Measurements from ENCODE around the gene FAM193A. TPM values are rescaled to one million over a fixed set of nuclear protein-coding genes. Genes with fewer than 3 reads are reported as not detected.

Gene FAM193A
- total and polyA plus RNA-seq, 2 donors (not counting 1 experiment from before 2014, with no cell fraction given): 16.0 to 62.7 TPM

DNA sequence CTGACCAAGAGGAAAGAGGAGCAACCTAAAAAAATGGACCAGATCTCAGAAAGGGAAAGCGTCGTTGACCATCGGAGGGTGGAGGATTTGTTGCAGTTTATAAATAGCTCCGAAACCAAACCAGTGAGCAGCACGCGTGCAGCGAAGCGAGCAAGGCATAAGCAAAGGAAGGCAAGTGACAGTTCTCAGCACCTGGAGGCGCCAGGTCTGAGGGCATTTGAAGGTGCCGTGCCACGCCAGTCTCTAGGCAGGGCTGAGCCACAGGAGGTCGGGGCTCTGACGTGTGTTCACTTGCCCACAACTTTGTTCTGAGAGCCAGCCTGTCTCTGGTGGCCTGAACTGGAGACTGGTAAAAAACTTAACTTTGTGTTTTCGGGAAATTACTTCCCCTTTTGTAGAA lies 160.0 kb downstream of the FAM193A start:
- H3K27ac ChIP-seq (ENCODE audit: low read length in 2 of 2): peak overlapping the region; percentile 85 to 87
- no peaks in the 10 kb centered on the region for H3K9me3 ChIP-seq (ENCODE audit: control extremely low read depth in 1 of 3, control insufficient read depth in 2 of 3, insufficient read depth in 1 of 3, low read length in 2 of 3)
- DNase-seq: peak; percentile 93
- no peaks in the 10 kb centered on the region for H3K27me3 ChIP-seq (replicated peaks in 1 of 4; ENCODE audit: control extremely low read depth in 1 of 4, control insufficient read depth in 3 of 4, insufficient read depth in 4 of 4, low read length in 3 of 4)
- Mint-ChIP-seq H3K4me1 (peaks cover 55% of the 10 kb centered on the region), H3K4me3 (peak overlapping the region; percentile 78), H3K9me3 (ENCODE audit: insufficient read depth) (no peaks in the 10 kb centered on the region), H3K27ac (peak overlapping the region; percentile 93), H3K27me3 (no peaks in the 10 kb centered on the region)
- peak overlapping the region; percentile 48 for H3K9ac ChIP-seq (ENCODE audit: low read length)
- peak; percentile 96 for ATAC-seq (ENCODE audit: low read depth)
- H3K4me1 ChIP-seq (ENCODE audit: control insufficient read depth in 2 of 2, insufficient read depth in 2 of 2, low read length in 2 of 2): peaks cover 47 to 55% of the 10 kb centered on the region in 2 donors
- H3K4me3 ChIP-seq (ENCODE audit: control extremely low read depth in 1 of 5, extremely low read depth in 1 of 5, insufficient read depth in 1 of 5, low read depth in 2 of 5, low read length in 4 of 5): peak overlapping the region; percentile 17 to 69 (median 35)
- intact Hi-C loops (cut with micrococcal nuclease): loop anchor here (1.0 to 10.0 kb wide), 8 partner anchors 16 to 432 kb away; partner anchors contain the start of genes FAM193A, MXD4 and TNIP2
- 4% methylated on average over 14 of the region's 14 CpGs for WGBS (ENCODE audit: insufficient coverage)
- H2AFZ ChIP-seq (ENCODE audit: insufficient read depth, low read depth, low read length, poor library complexity, severe bottlenecking): no peak overlapping the region
- H3K36me3 ChIP-seq (replicated peaks in 1 of 2; ENCODE audit: control extremely low read depth in 1 of 2, control insufficient read depth in 1 of 2, extremely low read depth in 1 of 2, insufficient read depth in 2 of 2, low read length in 1 of 2): peaks cover 12 to 57% of the 10 kb centered on the region in 2 experiments
- H4K20me1 ChIP-seq (ENCODE audit: control insufficient read depth, insufficient read depth, low read length, poor library complexity, severe bottlenecking): no peaks in the 10 kb centered on the region
- peak overlapping the region; percentile 88 for H3K4me2 ChIP-seq (replicated peaks; ENCODE audit: low read depth, low read length, poor library complexity, severe bottlenecking)
- TF ChIP-seq, protein P1, sequence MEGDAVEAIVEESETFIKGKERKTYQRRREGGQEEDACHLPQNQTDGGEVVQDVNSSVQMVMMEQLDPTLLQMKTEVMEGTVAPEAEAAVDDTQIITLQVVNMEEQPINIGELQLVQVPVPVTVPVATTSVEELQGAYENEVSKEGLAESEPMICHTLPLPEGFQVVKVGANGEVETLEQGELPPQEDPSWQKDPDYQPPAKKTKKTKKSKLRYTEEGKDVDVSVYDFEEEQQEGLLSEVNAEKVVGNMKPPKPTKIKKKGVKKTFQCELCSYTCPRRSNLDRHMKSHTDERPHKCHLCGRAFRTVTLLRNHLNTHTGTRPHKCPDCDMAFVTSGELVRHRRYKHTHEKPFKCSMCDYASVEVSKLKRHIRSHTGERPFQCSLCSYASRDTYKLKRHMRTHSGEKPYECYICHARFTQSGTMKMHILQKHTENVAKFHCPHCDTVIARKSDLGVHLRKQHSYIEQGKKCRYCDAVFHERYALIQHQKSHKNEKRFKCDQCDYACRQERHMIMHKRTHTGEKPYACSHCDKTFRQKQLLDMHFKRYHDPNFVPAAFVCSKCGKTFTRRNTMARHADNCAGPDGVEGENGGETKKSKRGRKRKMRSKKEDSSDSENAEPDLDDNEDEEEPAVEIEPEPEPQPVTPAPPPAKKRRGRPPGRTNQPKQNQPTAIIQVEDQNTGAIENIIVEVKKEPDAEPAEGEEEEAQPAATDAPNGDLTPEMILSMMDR (IDR thresholded peaks at IDR 0.05): no peak
- TF ChIP-seq EZH2 (IDR thresholded peaks at IDR 0.05; ENCODE audit: borderline replicate concordance, insufficient read depth, low read depth, low read length, poor library complexity, severe bottlenecking): no peak
- peaks cover 47% of the 10 kb centered on the region for H3K79me2 ChIP-seq (ENCODE audit: control insufficient read depth, insufficient read depth, low read length)
- ChIA-PET CTCF (interaction anchor here (0.6 to 2.5 kb wide), 12 partner anchors 9 to 476 kb away, joined by 3 to 9 read pairs (median 3); partner anchors contain the start of gene TNIP2), POLR2A (interaction anchor here (0.5 to 1.2 kb wide), 4 partner anchors 9 to 1834 kb away, joined by 3 read pairs; no protein-coding TSS in a partner anchor)

DNA sequence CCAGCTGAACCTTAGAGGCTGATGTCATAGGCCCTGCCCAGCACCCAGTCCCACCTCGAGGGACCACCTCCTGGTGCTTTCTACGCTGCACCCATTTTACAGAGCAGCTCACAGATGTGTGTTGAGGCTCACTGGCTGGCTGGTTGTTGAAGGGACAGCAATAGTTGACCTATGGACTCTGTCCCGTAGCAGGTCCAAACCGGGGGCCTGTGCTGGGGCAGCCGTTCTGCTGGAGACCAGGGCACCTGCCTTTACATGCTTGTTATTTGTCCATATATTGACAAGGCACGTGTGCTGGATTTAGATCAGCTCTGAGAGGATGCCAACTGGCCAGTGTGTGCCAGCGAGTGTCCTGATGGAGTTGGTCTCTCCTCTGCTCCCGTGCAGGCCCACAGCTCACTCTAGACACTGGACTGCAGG lies 161.6 kb downstream of the FAM193A start:
- Histone ChIP-seq H3K4me1 (ENCODE audit: control insufficient read depth in 2 of 2, insufficient read depth in 2 of 2, low read length in 2 of 2) (peaks cover 34 to 43% of the 10 kb centered on the region in 2 donors), H3K27ac (ENCODE audit: low read length in 2 of 2) (peak overlapping the region; percentile 85 to 87), H3K27me3 (replicated peaks in 1 of 4; ENCODE audit: control extremely low read depth in 1 of 4, control insufficient read depth in 3 of 4, insufficient read depth in 4 of 4, low read length in 3 of 4) (no peaks in the 10 kb centered on the region), H2AFZ (ENCODE audit: insufficient read depth, low read depth, low read length, poor library complexity, severe bottlenecking) (no peak overlapping the region), H3K4me3 (ENCODE audit: control extremely low read depth in 1 of 5, extremely low read depth in 1 of 5, insufficient read depth in 1 of 5, low read depth in 2 of 5, low read length in 4 of 5) (no peak overlapping the region), H3K9me3 (ENCODE audit: control extremely low read depth in 1 of 3, control insufficient read depth in 2 of 3, insufficient read depth in 1 of 3, low read length in 2 of 3) (no peaks in the 10 kb centered on the region), H3K36me3 (replicated peaks in 1 of 2; ENCODE audit: control extremely low read depth in 1 of 2, control insufficient read depth in 1 of 2, extremely low read depth in 1 of 2, insufficient read depth in 2 of 2, low read length in 1 of 2) (peaks cover 15 to 64% of the 10 kb centered on the region in 2 experiments), H4K20me1 (ENCODE audit: control insufficient read depth, insufficient read depth, low read length, poor library complexity, severe bottlenecking) (no peaks in the 10 kb centered on the region), H3K9ac (ENCODE audit: low read length) (no peak overlapping the region), H3K79me2 (ENCODE audit: control insufficient read depth, insufficient read depth, low read length) (peaks cover 42% of the 10 kb centered on the region), H3K4me2 (replicated peaks; ENCODE audit: low read depth, low read length, poor library complexity, severe bottlenecking) (no peak overlapping the region)
- H3K4me3 Mint-ChIP-seq: no peak overlapping the region
- peak overlapping the region; percentile 10 for H3K27ac Mint-ChIP-seq
- WGBS (ENCODE audit: insufficient coverage): 98% methylated on average over 8 of the region's 8 CpGs
- POLR2A ChIA-PET: no interaction called here
- no peak for DNase-seq
- no peaks in the 10 kb centered on the region for H3K9me3 Mint-ChIP-seq (ENCODE audit: insufficient read depth)
- CTCF ChIA-PET: interaction anchor here (0.8 kb wide), 1 partner anchor 150 kb away, joined by 4 read pairs; no protein-coding TSS in a partner anchor
- no peak for ATAC-seq (ENCODE audit: low read depth)
- intact Hi-C loops (cut with micrococcal nuclease): loop anchor here (2.0 to 10.0 kb wide), 7 partner anchors 15 to 433 kb away; partner anchors contain the start of genes FAM193A, MXD4 and TNIP2
- peaks cover 48% of the 10 kb centered on the region for H3K4me1 Mint-ChIP-seq
- TF ChIP-seq, protein P1 (IDR thresholded peaks at IDR 0.05): no peak
- TF ChIP-seq EZH2 (IDR thresholded peaks at IDR 0.05; ENCODE audit: borderline replicate concordance, insufficient read depth, low read depth, low read length, poor library complexity, severe bottlenecking): no peak
- no peaks in the 10 kb centered on the region for H3K27me3 Mint-ChIP-seq

Measured in B cell (primary cell).